H9 (cell line): ENCODE data around the gene DARS1. TPM values are rescaled to one million over a fixed set of nuclear protein-coding genes. Genes with fewer than 3 reads are reported as not detected.

Source experiments
- DNase-seq: peaks from one replicate; pipeline ENCODE4 v3.0.0-alpha.2; 2017
- H2AFZ ChIP-seq: one replicate; pipeline ENCODE4 v1.6.1; 2013; ENCODE audit warnings: mild to moderate bottlenecking, low read length, control low read depth, moderate library complexity
- H2AK5ac ChIP-seq: 2 replicates; pipeline ENCODE4 v1.6.1; 2013; ENCODE audit warnings: low read length, control low read depth, mixed read lengths; ENCODE audit not compliant: insufficient read length
- H2BK120ac ChIP-seq: one replicate; pipeline ENCODE4 v1.6.1; 2013; ENCODE audit warnings: low read depth, mild to moderate bottlenecking, low read length, control low read depth, inconsistent platforms; ENCODE audit not compliant: poor library complexity, severe bottlenecking
- H2BK12ac ChIP-seq: 2 replicates; pipeline ENCODE4 v1.6.1; 2013; ENCODE audit warnings: low read length, control low read depth, mixed read lengths, low read depth; ENCODE audit not compliant: insufficient read length
- H2BK15ac ChIP-seq: 2 replicates; pipeline ENCODE4 v1.6.1; 2013; ENCODE audit warnings: low read depth, low read length, control low read depth
- H2BK20ac ChIP-seq: one replicate; pipeline ENCODE4 v1.6.1; 2013; ENCODE audit warnings: low read depth, mild to moderate bottlenecking, low read length, control low read depth, inconsistent platforms; ENCODE audit not compliant: poor library complexity, severe bottlenecking
- H2BK5ac ChIP-seq: 2 replicates; pipeline ENCODE4 v1.6.1; 2013; ENCODE audit warnings: low read length, control low read depth, mixed read lengths; ENCODE audit not compliant: insufficient read length
- H3K14ac ChIP-seq: 2 replicates; pipeline ENCODE4 v1.6.1; 2013; ENCODE audit warnings: low read length, control low read depth; ENCODE audit not compliant: insufficient read depth
- H3K18ac ChIP-seq: 2 replicates; pipeline ENCODE4 v1.6.1; 2013; ENCODE audit warnings: low read depth, mild to moderate bottlenecking, mixed read lengths, low read length, control low read depth; ENCODE audit not compliant: insufficient read length
- H3K23ac ChIP-seq: 2 replicates; pipeline ENCODE4 v1.6.1; 2013; ENCODE audit warnings: low read length, control low read depth, mixed read lengths, low read depth; ENCODE audit not compliant: insufficient read length
- H3K23me2 ChIP-seq: 2 replicates; pipeline ENCODE4 v1.6.1; 2013; ENCODE audit warnings: low read depth, mild to moderate bottlenecking, mixed read lengths, low read length, control low read depth; ENCODE audit not compliant: insufficient read length, poor library complexity, severe bottlenecking
- H3K27ac ChIP-seq: 2 replicates; pipeline ENCODE4 v1.5.1; 2013; ENCODE audit warnings: low read length, control low read depth, mixed read lengths, low read depth; ENCODE audit not compliant: insufficient read length
- H3K27me3 ChIP-seq: 2 replicates; pipeline ENCODE4 v1.6.1; 2013; ENCODE audit warnings: low read length, control low read depth, inconsistent platforms; ENCODE audit not compliant: insufficient read depth
- H3K4ac ChIP-seq: 2 replicates; pipeline ENCODE4 v1.6.1; 2013; ENCODE audit warnings: low read depth, mild to moderate bottlenecking, control low read depth, inconsistent platforms, low read length, moderate library complexity
- H3K4me1 ChIP-seq: 2 replicates; pipeline ENCODE4 v1.6.1; 2013; ENCODE audit warnings: low read length, control low read depth, inconsistent platforms; ENCODE audit not compliant: insufficient read depth
- H3K4me2 ChIP-seq: 2 replicates; pipeline ENCODE4 v1.6.1; 2013; ENCODE audit warnings: low read length, control low read depth, mixed read lengths; ENCODE audit not compliant: insufficient read length, insufficient read depth
- H3K56ac ChIP-seq: 2 replicates; pipeline ENCODE4 v1.6.1; 2013; ENCODE audit warnings: low read depth, mild to moderate bottlenecking, mixed read lengths, low read length, control low read depth; ENCODE audit not compliant: insufficient read length
- H3K79me1 ChIP-seq: 2 replicates; pipeline ENCODE4 v1.6.1; 2013; ENCODE audit warnings: low read depth, mild to moderate bottlenecking, moderate library complexity, low read length, control low read depth, inconsistent platforms; ENCODE audit not compliant: insufficient read depth, poor library complexity, severe bottlenecking
- H3K79me2 ChIP-seq: 2 replicates; pipeline ENCODE4 v1.6.1; 2013; ENCODE audit warnings: low read length, control low read depth, inconsistent platforms; ENCODE audit not compliant: insufficient read depth
- H3K9ac ChIP-seq: 2 replicates; pipeline ENCODE4 v1.6.1; 2013; ENCODE audit warnings: low read length, control low read depth, mixed read lengths; ENCODE audit not compliant: insufficient read length; ENCODE audit errors: extremely low read depth
- H3K9me3 ChIP-seq: one replicate; pipeline ENCODE4 v1.6.1; 2013; ENCODE audit warnings: low read depth, low read length, inconsistent platforms; ENCODE audit not compliant: control insufficient read depth
- H3T11ph ChIP-seq: one replicate; pipeline ENCODE4 v1.6.1; 2013; ENCODE audit warnings: mild to moderate bottlenecking, low read length, control low read depth, inconsistent platforms
- H4K20me1 ChIP-seq: one replicate; pipeline ENCODE4 v1.6.1; 2013; ENCODE audit not compliant: control insufficient read depth, insufficient read length, insufficient read depth
- H4K5ac ChIP-seq: 2 replicates; pipeline ENCODE4 v1.6.1; 2013; ENCODE audit warnings: low read depth, mild to moderate bottlenecking, mixed read lengths, low read length, control low read depth; ENCODE audit not compliant: insufficient read length
- H4K8ac ChIP-seq: replicated peaks from 2 replicates; pipeline ENCODE4 v1.6.1; 2013; ENCODE audit warnings: low read length, control low read depth, mixed read lengths, low read depth; ENCODE audit not compliant: insufficient read length
- H4K91ac ChIP-seq: 2 replicates; pipeline ENCODE4 v1.6.1; 2013; ENCODE audit warnings: low read depth, mild to moderate bottlenecking, moderate library complexity, mixed read lengths, low read length, control low read depth; ENCODE audit not compliant: insufficient read length
- H3K27ac Mint-ChIP-seq, 3 experiments: 2 replicates in 2 of 3; 3 replicates in 1 of 3; pipeline ENCODE4 v1.8.0; 2020 to 2021; ENCODE audit warnings: mixed read lengths in 3 of 3, mild to moderate bottlenecking in 1 of 3, moderate library complexity in 1 of 3
- H3K27me3 Mint-ChIP-seq: 2 replicates; pipeline ENCODE4 v1.8.0; 2021; ENCODE audit warnings: low read depth, mild to moderate bottlenecking, moderate library complexity, mixed read lengths
- H3K36me3 Mint-ChIP-seq, 3 experiments: 2 replicates in 2 of 3; 3 replicates in 1 of 3; pipeline ENCODE4 v1.8.0; 2020 to 2021; ENCODE audit warnings: low read depth in 3 of 3, mixed read lengths in 3 of 3; ENCODE audit not compliant: insufficient read depth in 1 of 3
- H3K4me1 Mint-ChIP-seq, 2 experiments: 2 replicates each; pipeline ENCODE4 v1.8.0; 2020; ENCODE audit warnings: mixed read lengths in 2 of 2
- H3K4me3 Mint-ChIP-seq, 2 experiments: 2 replicates in 1 of 2; 3 replicates in 1 of 2; pipeline ENCODE4 v1.8.0; 2020 to 2021; ENCODE audit warnings: mild to moderate bottlenecking in 2 of 2, mixed read lengths in 2 of 2, moderate library complexity in 1 of 2
- H3K9me3 Mint-ChIP-seq, 2 experiments: 2 replicates in 1 of 2; 3 replicates in 1 of 2; pipeline ENCODE4 v1.8.0; 2020; ENCODE audit warnings: mild to moderate bottlenecking in 2 of 2, mixed read lengths in 2 of 2, moderate library complexity in 1 of 2
- WGBS: extraction: QIAGEN DNeasy Blood & Tissue Kit; methylation state at CpG from one replicate; pipeline ENCODE4 v1.1.7; 2013; ENCODE audit warnings: missing lambda C conversion rate, low lambda C conversion rate, mixed read lengths; ENCODE audit not compliant: insufficient read length; ENCODE audit errors: extremely low coverage; 5-methylcytosine and 5-hydroxymethylcytosine counted together
- total RNA-seq: library from RNA; stranded (reverse); gene quantifications from 2 replicates; pipeline ENCODE4 v1.2.1, GENCODE V29; 2021
- TF ChIP-seq, protein P1 (sequence below): fragments of 200-600 bp; sonication (generic); conservative IDR thresholded peaks from 3 replicates; pipeline ENCODE4 v1.8.0; 2021; ENCODE audit warnings: antibody characterized with exemption, mild to moderate bottlenecking

The DARS1 gene
- total RNA-seq, 1 experiment from 2014 or later: 117 TPM

DNA sequence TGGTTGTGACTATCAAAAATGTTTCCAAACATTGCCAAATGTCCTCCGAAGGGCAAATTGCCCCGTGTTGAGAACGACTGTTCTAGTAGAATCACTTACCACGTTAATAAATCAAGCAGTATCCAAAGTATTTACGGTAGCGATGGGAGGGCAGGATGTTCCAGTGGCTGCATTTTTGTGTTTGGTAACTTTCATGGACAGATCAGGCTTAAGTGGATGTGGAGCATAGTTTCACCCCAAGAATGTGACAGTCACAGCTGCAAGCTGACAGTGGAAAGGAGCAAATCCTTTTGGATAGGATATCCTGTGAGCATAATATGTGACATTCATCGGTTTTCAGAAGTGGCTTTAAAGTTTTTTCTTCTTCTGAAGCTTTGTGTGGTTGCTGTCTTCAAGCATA, 46.3 kb upstream of the DARS1 start:
- no peak overlapping the region for H3K4me2 ChIP-seq
- no peaks in the 10 kb centered on the region for H3K9me3 ChIP-seq
- no peaks in the 10 kb centered on the region; the same call in 1 of the 2 replicates for H3K4me1 ChIP-seq
- H3K14ac ChIP-seq: no peak overlapping the region
- no peaks in the 10 kb centered on the region for H3K79me2 ChIP-seq
- H2BK12ac ChIP-seq: no peak overlapping the region
- H3K27ac ChIP-seq: no peak overlapping the region
- Mint-ChIP-seq H3K9me3 (no peaks in the 10 kb centered on the region), H3K4me1 (peaks cover 7 to 9% of the 10 kb centered on the region in 2 experiments), H3K4me3 (no peak overlapping the region), H3K27ac (no peak overlapping the region), H3K27me3 (peaks cover 2% of the 10 kb centered on the region), H3K36me3 (no peaks in the 10 kb centered on the region)
- H2AFZ ChIP-seq: no peak overlapping the region
- H3K9ac ChIP-seq: no peak overlapping the region
- H3K56ac ChIP-seq: no peak overlapping the region
- no peak overlapping the region for H2AK5ac ChIP-seq
- no CpG with 5 or more reads among the region's 7 CpGs for WGBS
- H3K79me1 ChIP-seq: no peaks in the 10 kb centered on the region
- H4K5ac ChIP-seq: no peak overlapping the region
- no peaks in the 10 kb centered on the region for H3K23me2 ChIP-seq
- H4K20me1 ChIP-seq: no peaks in the 10 kb centered on the region
- no peak overlapping the region for H2BK20ac ChIP-seq
- H3K4ac ChIP-seq: no peak overlapping the region
- no peak overlapping the region for H2BK15ac ChIP-seq
- TF ChIP-seq, protein P1, sequence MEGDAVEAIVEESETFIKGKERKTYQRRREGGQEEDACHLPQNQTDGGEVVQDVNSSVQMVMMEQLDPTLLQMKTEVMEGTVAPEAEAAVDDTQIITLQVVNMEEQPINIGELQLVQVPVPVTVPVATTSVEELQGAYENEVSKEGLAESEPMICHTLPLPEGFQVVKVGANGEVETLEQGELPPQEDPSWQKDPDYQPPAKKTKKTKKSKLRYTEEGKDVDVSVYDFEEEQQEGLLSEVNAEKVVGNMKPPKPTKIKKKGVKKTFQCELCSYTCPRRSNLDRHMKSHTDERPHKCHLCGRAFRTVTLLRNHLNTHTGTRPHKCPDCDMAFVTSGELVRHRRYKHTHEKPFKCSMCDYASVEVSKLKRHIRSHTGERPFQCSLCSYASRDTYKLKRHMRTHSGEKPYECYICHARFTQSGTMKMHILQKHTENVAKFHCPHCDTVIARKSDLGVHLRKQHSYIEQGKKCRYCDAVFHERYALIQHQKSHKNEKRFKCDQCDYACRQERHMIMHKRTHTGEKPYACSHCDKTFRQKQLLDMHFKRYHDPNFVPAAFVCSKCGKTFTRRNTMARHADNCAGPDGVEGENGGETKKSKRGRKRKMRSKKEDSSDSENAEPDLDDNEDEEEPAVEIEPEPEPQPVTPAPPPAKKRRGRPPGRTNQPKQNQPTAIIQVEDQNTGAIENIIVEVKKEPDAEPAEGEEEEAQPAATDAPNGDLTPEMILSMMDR: no peak
- no peak overlapping the region for H3T11ph ChIP-seq
- no peak overlapping the region for H2BK120ac ChIP-seq
- H3K23ac ChIP-seq: no peak overlapping the region
- H3K18ac ChIP-seq: no peak overlapping the region
- no peaks in the 10 kb centered on the region for H3K27me3 ChIP-seq
- no peak overlapping the region for H4K91ac ChIP-seq
- no peak overlapping the region for H2BK5ac ChIP-seq
- DNase-seq: no peak
- no peak overlapping the region for H4K8ac ChIP-seq
